Measurements from ENCODE around the gene GJD3.

- TF ChIP-seq FOXP2 (optimal IDR thresholded peaks at IDR 0.05; ENCODE audit: borderline replicate concordance, extremely low read depth, extremely low read length, insufficient read depth) (no peak), POLR2AphosphoS5 (IDR thresholded peaks at IDR 0.05; ENCODE audit: low read depth, low read length) (no peak)
Observed at GRCh38 chr17:40344421-40345160, 19.9 kb downstream of the GJD3 start.
